Ovary (tissue), 3 donors: ENCODE measurements around the gene SORL1-AS1.

Experiments
- CTCF ChIP-seq, 3 donors: fragments of 450-650 bp in 2 of 3; fragments of 200-600 bp in 1 of 3; IDR thresholded peaks; one replicate each; pipeline versions ENCODE4 v1.5.1 to v1.8.0; 2016 to 2022; ENCODE audit warnings: antibody characterized with exemption in 3 of 3, mild to moderate bottlenecking in 1 of 3
- EP300 ChIP-seq: sonication (generic); formaldehyde crosslinking; IDR thresholded peaks from one replicate; pipeline ENCODE4 v1.6.1; 2017; ENCODE audit warnings: antibody characterized with exemption
- POLR2A ChIP-seq: fragments of 450-650 bp; IDR thresholded peaks from one replicate; pipeline ENCODE4 v1.6.1; 2017; ENCODE audit warnings: antibody characterized with exemption, mild to moderate bottlenecking, moderate library complexity
- donor health status: DM: no; HTN: no; CAD: no.

GRCh38 chr11:121500275-121500674, 47.5 kb upstream of the SORL1-AS1 start:
- TF ChIP-seq CTCF (IDR thresholded peaks at IDR 0.05) = no peak
- no peak for TF ChIP-seq POLR2A
- no peak for TF ChIP-seq EP300
